ENCODE results near the gene P4HA2. TPM values are rescaled to one million over a fixed set of nuclear protein-coding genes. Genes with fewer than 3 reads are reported as not detected.
"Not testable (repeated sequence)": the region's sequence is repeated elsewhere in the genome, so short reads cannot be mapped to it uniquely, and the experiment has no call there.

The P4HA2 gene
- total RNA-seq, 2 donors from 2014 or later, result 8.4 to 22.9 TPM

GRCh38 chr5:132150565-132150964 is 77.1 kb downstream of the P4HA2 start:
- Mint-ChIP-seq H3K9me3 (peaks cover 17% of the 10 kb centered on the region), H3K4me3 (no peak overlapping the region), H3K27ac (no peak overlapping the region), H3K36me3 (ENCODE audit: low read depth) (no peaks in the 10 kb centered on the region), H3K4me1 (no peaks in the 10 kb centered on the region), H3K27me3 (no peaks in the 10 kb centered on the region)
- no peak for ATAC-seq (replicated peaks)

GRCh38 chr5:132147663-132148062 is 80.0 kb downstream of the P4HA2 start:
- H3K9me3 Mint-ChIP-seq, result peaks cover 3% of the 10 kb centered on the region
- no peak overlapping the region for H3K27ac Mint-ChIP-seq
- H3K4me3 Mint-ChIP-seq, result no peak overlapping the region
- ATAC-seq (replicated peaks), result no peak
- H3K4me1 Mint-ChIP-seq, result no peaks in the 10 kb centered on the region
- H3K27me3 Mint-ChIP-seq, result no peaks in the 10 kb centered on the region
- H3K36me3 Mint-ChIP-seq (ENCODE audit: low read depth), result no peaks in the 10 kb centered on the region

- not testable (repeated sequence) for H3K27ac Mint-ChIP-seq; ATAC-seq (replicated peaks); H3K36me3 Mint-ChIP-seq (ENCODE audit: low read depth); H3K4me3 Mint-ChIP-seq; H3K4me1 Mint-ChIP-seq; H3K27me3 Mint-ChIP-seq; H3K9me3 Mint-ChIP-seq
Measured at GRCh38 chr5:132145326-132145725, 82.3 kb downstream of the P4HA2 start.

GRCh38 chr5:132143148-132143547 is 84.5 kb downstream of the P4HA2 start:
- Mint-ChIP-seq H3K27ac (no peak overlapping the region), H3K9me3 (peaks cover 9% of the 10 kb centered on the region), H3K4me3 (no peak overlapping the region), H3K4me1 (no peaks in the 10 kb centered on the region), H3K27me3 (no peaks in the 10 kb centered on the region), H3K36me3 (ENCODE audit: low read depth) (no peaks in the 10 kb centered on the region)
- ATAC-seq (replicated peaks), result no peak

- Mint-ChIP-seq H3K27ac (no peak overlapping the region), H3K27me3 (no peaks in the 10 kb centered on the region), H3K4me3 (no peak overlapping the region), H3K9me3 (peaks cover 9% of the 10 kb centered on the region), H3K36me3 (ENCODE audit: low read depth) (no peaks in the 10 kb centered on the region), H3K4me1 (no peaks in the 10 kb centered on the region)
- no peak for ATAC-seq (replicated peaks)
Measured at GRCh38 chr5:132142459-132142858, 85.2 kb downstream of the P4HA2 start.

Other genes starting within 250 kb of the P4HA2 start
- 1 to 10 TPM; 1.4 to 6.7 TPM for gene ACSL6, start 216.2 kb downstream of the P4HA2 start, total RNA-seq
- gene IL3, start 167.2 kb downstream of the P4HA2 start, total RNA-seq, result 1 to 10 TPM in 1 of 2 donors, under 1 TPM in 1; 0.32 to 9.0 TPM
- 100 to 1,000 TPM in 1 of 2 donors, 10 to 100 TPM in 1; 14.6 to 159 TPM for gene CSF2, start 154.1 kb downstream of the P4HA2 start, total RNA-seq
- gene PDLIM4, start 29.8 kb upstream of the P4HA2 start, total RNA-seq, result not detected
- gene SLC22A4, start 66.5 kb upstream of the P4HA2 start, total RNA-seq, result under 1 TPM; 0.58 to 0.93 TPM
- gene SLC22A5, start 141.9 kb upstream of the P4HA2 start, total RNA-seq, result 1 to 10 TPM; 3.2 to 3.5 TPM

Data from activated T-helper 17 cell treated with anti-CD3 and anti-CD28 coated beads, Interleukin-2, amount 50 U/mL, for 72 hours (primary cell).